GM19467 (cell line): Measurements from ENCODE around the gene C3.
A peak's percentile ranks its signal among the peaks of the same experiment; 100 is the strongest.
"Not testable (repeated sequence)": the region's sequence is repeated elsewhere in the genome, so short reads cannot be mapped to it uniquely, and the experiment has no call there.

Experiments
- ATAC-seq: cut with Tn5 transposase; IDR thresholded peaks from one replicate; pipeline ENCODE4 v1.9.1; 2021; ENCODE audit warnings: mild to moderate bottlenecking, moderate library complexity; ENCODE audit not compliant: unreplicated experiment

C3 gene

GRCh38 chr19:6720369-6721137 is at the start of gene C3:
Gene C3, minus strand, starts transcription at chr19:6720650. Its CDS starts 61 bp downstream, at chr19:6720589.
- no peak for ATAC-seq

- no peak for ATAC-seq
These were observed 48.7 kb upstream of the C3 start for GRCh38 chr19:6769006-6769619.

GRCh38 chr19:6768236-6768785 is 47.9 kb upstream of the C3 start:
- ATAC-seq = no peak

GRCh38 chr19:6767357-6768235 is 47.1 kb upstream of the C3 start, which contains the start of gene SH2D3A:
Gene SH2D3A, minus strand, starts transcription at chr19:6767435. Its CDS starts 3,687 bp downstream, at chr19:6763748.
- peak; percentile 58 for ATAC-seq

- no peak for ATAC-seq
These were observed 46.6 kb upstream of the C3 start for GRCh38 chr19:6767081-6767356.

GRCh38 chr19:6766357-6767080 is 46.1 kb upstream of the C3 start:
- ATAC-seq = no peak

- no peak for ATAC-seq
These were observed 45.4 kb upstream of the C3 start for GRCh38 chr19:6765738-6766356.

- ATAC-seq = not testable (repeated sequence)
These were observed 41.9 kb upstream of the C3 start for GRCh38 chr19:6762253-6762797.

GRCh38 chr19:6761053-6761676 is 40.7 kb upstream of the C3 start:
- no peak for ATAC-seq

GRCh38 chr19:6760606-6761005 is 40.2 kb upstream of the C3 start:
- no peak for ATAC-seq

- ATAC-seq = no peak
These were observed 34.4 kb upstream of the C3 start for GRCh38 chr19:6754653-6755463.

GRCh38 chr19:6754136-6754535 is 33.7 kb upstream of the C3 start:
- no peak for ATAC-seq

- ATAC-seq = peak; percentile 64
These were observed 33.0 kb upstream of the C3 start for GRCh38 chr19:6753178-6754031.

- ATAC-seq = no peak
These were observed 32.1 kb upstream of the C3 start for GRCh38 chr19:6752256-6753177.

GRCh38 chr19:6751189-6751588 is 30.7 kb upstream of the C3 start:
- ATAC-seq = no peak

- no peak for ATAC-seq
These were observed 29.6 kb upstream of the C3 start for GRCh38 chr19:6750062-6750461.

- ATAC-seq = not testable (repeated sequence)
These were observed 28.1 kb upstream of the C3 start for GRCh38 chr19:6748543-6748942.
